Middle frontal gyrus (tissue), 1 donor: ENCODE data around the gene SPECC1L.

Experiments
- DNase-seq: peaks from one replicate; pipeline ENCODE4 v3.0.0-alpha.2; 2015; ENCODE audit warnings: low spot score; ENCODE audit errors: extremely low spot score

SPECC1L gene

DNA sequence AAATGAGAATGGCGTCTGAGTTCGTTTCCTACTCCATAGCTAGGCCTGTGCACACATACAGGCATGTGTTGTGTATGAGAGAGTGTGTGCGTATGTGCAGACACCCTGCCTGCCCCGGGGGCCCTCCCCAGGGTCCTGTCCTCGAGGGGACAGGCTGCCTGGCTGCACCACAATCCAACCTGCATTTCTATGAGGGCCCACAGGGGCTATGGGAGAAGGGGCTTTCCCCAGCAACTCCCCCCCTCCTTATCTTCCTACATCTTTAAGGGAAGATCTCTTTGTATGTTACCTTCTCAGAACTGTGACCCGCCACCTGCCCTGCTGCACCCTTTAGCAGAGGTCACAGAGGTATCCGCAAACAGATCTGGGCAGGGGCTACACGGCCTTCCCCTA, 171.7 kb downstream of the SPECC1L start:
- no peak for DNase-seq

DNA sequence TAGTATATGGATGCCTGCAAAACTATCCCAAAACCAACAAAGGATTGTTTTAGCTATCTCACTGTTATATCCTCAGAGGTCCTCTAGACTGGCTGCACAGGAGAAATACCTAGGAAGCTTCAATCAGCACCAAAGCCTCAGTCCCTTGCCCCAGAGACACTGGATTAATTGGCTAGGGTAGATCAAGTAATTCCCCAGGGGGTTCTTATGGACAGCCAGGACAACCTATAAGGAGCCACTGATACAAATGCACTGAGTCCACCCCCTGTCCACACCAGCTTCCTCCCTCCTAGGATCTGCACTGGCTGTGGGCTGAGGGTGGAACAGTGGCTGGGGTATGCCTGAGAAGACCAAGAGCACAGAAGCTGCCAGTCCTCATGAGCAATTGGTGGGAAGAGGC, 173.0 kb downstream of the SPECC1L start:
- no peak for DNase-seq

DNA sequence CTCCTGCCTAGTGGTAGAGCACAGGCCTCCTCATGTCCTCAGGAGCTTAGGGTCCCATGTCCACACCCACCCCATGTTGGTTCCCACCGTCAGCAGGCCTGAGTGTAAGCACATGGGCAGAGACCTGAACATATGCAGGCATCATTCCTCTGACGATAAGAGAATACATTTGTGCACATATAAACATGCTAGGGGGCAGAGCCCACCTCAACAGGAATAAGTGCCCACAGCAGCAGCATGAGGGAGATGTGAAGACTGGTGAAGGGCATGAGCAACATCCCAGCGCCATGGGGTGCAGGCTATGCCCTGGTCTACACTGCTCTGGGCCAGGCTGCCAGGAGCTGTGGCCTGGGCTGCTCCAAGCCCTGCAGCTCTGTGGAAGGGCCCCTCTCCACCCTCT, 173.6 kb downstream of the SPECC1L start:
- DNase-seq, result no peak

DNA sequence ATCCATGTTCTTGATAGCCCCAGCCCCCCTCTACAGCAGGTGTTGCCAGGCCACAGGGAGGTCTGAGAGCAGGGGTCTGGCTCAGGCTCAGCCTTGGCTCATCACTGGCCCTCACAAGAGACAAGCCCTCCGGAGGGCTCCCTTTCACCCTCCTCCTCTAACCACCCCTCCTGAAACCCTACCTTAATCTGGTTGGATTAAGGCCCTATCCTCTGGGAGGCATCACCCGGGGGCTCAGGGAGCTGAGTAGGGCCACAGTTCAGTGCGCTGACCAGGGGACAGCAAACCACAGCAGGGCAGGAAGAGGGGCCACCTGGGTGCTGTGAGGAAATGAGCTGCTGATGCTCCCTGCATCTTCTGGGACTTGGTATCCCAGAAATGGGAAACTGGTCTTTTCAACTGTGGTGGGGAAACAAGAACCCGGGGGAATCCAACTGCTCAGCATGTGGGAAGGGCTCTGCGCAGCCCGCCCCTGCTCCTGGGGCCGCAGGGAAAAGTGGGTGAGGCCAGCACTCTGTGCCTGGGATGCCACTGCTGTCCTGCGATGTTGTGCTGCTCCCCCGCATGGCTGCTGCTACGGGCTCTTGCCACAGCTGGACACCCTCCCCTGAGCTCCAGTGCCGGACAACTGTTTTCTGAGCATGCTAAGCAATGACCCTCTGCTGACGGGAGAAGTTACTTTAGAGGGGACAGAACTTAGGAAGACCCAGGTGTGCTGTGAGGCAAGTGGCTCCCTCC, 174.3 kb downstream of the SPECC1L start:
- no peak for DNase-seq

DNA sequence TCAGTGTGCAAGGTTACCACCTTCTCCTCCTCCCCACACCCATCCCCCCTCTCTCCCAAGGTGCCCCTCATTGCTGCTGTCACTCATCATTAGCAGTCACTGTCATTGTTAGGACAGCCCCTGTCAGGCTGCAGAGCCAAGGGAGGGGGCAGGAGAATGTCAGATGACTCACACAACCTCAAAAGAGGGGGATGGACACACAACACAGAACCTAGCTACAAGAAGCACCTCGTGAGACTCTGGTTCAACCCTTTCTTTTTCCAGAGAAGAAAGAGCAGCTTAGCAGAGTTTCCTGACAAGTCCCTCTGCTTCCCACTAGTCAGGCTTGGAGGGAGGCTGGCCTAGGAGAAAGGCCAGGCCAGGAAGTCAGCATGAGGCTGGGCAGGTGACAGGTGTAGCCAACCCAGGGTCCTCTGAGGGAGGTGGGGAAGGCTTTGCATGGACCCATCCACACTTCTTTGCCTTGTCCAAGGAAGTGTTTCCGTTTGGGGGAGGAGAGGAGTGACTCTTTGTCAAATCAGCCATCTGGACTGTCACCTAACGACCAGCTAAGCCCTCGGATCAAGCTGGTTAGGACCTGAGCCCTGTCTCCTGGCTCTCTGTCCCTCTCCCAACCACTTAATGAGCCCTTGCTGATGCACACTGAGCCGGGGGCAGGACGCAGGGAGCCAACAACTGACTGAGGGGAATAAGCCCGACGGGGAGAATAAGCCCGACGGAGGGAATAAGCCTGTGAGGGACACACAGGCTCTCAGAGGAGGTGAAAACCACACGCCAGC, 175.0 kb downstream of the SPECC1L start:
- DNase-seq, result no peak

DNA sequence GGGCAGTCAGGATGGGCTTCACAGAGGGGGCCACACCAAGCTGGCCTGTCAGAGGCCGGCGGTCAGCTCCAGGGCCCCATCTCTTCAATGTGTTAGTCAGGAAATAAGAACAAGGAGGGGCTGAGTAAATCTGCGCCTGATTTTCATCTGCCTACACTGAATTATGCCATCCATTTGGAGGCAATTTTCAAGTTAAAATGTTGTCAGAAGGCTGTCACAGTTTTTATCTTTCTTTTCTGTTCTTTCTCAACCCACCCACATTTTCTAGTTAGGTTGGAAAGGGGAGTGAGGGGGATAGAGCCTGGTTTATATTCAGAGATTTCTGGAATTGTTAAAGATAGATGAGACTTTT, 175.6 kb downstream of the SPECC1L start:
- DNase-seq, result no peak

DNA sequence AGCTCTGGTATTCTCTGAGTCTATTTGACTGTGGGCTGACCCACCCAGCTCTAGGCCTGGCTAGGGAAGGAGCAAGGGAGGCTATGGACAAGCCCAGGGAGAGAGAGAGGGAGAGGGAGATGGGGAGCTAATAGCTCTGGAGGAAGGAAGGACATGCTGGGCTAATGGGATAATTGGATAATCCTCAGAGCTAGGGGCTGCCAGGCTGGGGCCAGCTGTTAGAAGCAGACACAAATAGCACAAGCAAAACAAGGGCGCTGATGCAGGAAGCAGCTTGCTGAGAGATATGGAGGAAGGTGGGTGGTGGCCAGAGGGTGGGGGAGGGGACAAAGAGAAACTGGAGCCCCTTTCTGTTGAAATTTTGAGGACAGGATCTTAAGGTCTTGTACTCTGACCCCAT, 180.0 kb downstream of the SPECC1L start:
- DNase-seq, result no peak

DNA sequence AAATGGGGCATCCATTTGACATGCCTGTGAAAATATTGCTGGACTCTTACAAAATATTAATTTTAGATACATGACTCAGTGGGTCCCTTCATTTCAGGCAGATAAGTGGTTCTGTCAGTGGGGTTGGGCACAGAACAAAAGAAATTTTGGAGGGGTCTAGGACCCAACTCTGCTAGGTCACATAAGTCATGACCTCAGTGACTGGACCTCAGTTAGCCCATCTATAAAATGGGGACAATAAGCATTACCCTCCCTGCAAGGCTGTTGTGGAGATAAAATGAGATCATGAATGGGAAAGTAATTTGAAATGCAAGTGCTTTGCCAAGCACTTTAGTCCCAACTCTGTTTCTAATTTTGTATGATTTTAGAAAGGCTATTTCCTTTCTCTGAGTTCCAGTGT, 180.5 kb downstream of the SPECC1L start:
- no peak for DNase-seq

DNA sequence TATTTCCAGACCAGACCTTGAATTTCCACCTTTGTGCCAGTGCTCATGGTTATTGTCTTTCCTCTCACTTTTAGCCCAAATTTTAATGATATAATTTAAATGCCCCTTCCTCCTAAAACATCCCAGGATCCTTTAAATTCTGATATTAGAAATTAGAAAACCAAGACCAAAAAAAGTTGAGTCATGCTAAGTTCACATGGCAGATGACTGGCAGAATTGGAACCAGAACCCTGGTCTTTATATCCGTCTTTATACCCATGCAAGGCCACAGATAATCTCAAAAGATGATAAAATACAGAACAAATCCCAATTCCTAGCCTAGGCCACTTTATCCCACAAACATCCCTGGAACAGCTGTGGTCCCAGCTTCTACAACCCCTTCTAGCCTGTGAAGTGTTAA, 183.2 kb downstream of the SPECC1L start:
- DNase-seq, result no peak

DNA sequence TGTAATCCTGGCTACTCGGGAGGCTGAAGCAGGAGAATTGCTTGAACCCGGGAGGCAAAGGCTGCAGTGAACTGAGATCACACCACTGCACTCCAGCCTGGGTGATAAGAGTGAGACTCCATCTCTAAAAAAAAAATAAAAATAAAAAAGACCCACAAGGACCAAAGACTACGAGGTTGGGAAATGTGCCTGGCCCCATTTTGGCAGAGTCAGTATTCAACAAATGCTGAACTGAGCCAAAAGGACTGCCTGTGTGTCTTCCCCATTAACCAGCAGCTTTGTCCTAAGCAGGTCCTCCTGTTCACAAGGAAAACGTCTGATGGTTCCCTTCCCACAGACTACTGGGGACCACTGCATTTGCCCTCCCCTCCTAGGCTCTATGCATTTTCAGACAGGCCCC, 184.4 kb downstream of the SPECC1L start:
- DNase-seq, result no peak

DNA sequence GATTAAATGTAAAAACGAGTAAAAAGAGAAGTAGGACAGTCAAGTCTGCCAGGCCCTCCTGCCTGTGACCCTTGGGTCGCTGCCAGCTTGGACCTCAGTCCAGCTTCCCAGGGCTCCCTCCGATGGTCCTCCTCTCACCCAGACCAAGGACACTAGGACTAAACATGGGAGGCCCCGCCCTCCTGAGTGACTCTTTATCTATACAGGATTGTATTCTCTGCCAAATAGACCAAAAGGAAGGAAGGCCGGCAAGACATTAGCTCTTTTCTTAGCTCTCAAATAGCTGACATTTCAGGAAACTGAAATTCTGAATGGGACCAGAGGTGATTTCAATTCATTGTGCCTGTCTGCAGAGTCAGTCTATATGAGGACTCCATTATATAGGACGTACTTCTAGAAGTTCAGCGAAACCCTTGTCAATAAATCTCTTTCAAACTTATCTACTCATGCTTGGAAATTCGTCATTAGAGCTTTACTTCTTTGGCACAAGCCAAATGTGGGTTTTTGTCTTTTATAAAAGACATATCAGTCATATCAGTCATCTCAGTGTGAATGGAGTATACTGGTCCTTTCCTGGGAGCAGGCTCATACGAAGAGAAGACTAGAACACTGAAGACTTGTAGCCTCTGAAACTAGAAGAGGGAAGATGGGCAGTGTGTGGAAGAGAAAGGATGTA, 185.3 kb downstream of the SPECC1L start:
- DNase-seq, result no peak

DNA sequence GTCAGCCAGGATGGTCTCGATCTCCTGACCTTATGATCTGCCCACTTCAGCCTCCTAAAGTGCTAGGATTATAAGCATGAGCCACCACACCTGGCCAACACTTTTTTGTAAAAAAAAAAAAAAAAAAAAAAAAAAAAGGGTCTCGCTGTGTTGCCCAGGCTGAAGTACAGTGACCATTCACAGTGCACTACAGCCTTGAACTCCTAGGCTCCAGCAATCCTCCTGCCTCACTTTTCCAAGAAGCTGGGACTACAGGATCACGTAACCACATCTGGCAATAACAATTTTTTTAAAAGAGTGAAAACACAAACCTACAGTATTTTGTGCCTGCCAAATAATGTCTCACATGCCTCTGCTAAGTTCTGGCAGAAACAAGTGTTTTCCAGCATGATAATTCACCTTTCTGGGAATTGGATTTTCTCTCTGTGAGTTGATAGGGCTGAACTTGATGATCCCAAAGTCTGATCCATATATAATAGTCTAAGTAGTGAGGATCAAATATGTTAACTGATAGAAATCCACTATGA, 187.3 kb downstream of the SPECC1L start:
- DNase-seq, result no peak

DNA sequence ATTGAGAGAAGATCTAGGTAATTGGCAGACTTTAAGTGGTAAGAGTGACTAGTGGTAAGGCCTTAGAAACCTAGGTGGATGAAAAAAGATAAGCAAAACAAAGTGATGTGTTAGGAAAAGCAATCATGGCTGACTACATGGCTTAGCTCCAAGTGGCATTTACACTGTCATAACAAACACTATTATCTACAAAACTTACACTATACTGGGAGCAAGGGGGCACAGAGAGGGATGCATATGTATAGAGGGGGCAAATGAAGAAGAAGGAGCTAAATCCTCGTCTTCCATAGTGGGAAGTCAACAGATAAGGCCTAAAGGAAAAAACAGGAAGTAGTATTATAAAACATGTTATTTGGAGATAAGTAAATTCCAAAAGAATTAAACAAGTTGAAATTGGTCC, 189.3 kb downstream of the SPECC1L start:
- no peak for DNase-seq

DNA sequence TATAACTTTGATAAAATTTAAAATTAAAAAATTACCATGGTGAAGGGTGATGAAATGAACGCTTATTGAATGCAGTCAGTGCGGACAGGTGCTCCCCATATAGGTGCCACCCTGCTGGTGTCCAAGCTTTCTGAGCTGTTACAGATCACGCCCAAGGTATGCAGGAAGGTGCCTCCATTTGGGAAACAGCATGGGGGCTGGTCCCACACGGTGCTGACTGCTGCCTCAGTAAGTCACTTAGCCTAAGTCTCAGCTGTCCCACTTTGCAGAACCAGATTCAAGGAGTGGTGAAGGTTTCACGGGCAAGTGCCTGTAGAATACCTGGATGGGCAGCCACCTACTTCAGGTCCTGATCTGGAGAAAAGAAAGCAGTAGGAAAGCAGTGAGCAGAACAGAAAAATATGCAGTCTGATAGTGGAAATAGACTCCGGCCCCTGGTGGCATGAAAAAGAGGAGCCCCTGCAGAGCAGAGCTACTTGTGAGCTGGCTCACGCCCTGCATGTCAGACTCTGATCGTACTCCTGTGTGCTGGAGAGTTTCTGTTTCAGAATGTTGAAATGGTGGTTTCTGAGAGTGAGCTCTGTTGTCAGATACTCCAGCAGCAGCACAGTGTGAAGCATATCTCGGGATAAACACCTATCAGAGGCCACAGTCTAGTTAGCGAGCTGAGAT, 189.9 kb downstream of the SPECC1L start:
- DNase-seq, result no peak

DNA sequence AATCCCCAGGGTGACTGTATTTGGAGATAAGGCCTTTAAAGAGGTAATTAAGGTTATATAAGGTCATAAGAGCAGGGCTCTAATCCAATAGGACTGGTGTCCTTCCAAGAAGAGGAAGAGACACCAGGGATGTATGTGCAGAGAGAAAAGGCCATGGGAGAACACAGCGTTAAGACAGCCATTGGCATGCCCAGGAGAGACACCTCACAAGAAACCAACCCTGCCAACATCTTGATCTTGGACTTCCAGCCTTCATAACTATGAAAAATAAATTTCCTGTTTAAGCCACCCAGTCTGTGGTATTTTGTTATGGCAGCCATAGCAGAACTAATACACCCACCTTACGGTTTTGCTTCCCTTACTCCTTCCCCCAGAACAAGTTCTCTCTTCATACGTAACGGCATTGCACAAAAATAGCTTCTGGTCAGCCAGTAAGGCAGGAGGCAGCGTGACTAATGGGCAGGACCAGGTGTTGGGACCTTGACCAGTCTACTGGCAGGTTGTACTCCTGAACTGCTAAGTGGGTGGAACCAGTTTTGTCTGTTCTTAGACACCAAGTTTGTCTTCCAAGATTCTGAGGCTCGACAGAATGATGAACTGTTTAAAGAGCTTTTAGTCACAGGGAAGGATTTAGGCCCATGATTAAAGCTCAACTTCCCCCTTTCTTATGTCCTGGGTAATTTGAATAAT, 192.6 kb downstream of the SPECC1L start:
- no peak for DNase-seq

DNA sequence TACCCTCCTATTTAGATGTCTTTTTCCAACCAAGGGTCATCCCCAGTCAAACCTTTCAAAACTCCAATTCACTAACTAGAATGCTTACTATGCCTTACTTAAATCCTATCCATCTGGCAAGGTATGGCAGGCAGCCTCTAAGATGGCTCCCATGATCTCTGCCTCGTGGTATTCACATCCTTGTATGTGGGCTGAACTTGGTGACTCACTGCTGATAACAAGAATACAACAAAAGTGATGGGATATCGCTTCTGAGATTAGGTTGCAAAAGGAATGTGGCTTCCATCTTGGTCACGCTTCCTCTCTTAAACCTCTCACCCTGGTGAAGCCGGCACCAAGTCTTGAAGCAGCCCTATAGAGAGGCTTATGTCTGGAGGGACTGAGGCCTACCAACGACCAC, 194.9 kb downstream of the SPECC1L start:
- DNase-seq, result no peak

DNA sequence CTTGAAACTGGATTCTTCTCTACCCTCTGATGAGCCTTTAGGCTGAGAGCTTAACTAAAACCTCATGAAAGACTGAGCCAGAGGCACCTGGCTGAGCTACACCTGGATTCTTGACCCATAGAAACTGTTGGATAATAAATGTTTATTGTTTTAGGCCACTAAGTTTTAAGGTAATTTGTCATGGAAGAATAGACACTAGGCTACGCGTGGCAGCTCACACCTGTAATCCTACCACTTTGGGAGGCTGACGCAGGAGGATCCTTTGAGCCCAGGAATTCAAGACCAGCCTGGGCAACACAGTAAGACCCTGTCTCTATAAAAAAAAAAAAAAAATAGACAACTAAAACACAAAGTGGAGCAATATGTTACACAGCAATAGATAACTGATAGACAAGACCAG, 195.3 kb downstream of the SPECC1L start:
- DNase-seq, result no peak

DNA sequence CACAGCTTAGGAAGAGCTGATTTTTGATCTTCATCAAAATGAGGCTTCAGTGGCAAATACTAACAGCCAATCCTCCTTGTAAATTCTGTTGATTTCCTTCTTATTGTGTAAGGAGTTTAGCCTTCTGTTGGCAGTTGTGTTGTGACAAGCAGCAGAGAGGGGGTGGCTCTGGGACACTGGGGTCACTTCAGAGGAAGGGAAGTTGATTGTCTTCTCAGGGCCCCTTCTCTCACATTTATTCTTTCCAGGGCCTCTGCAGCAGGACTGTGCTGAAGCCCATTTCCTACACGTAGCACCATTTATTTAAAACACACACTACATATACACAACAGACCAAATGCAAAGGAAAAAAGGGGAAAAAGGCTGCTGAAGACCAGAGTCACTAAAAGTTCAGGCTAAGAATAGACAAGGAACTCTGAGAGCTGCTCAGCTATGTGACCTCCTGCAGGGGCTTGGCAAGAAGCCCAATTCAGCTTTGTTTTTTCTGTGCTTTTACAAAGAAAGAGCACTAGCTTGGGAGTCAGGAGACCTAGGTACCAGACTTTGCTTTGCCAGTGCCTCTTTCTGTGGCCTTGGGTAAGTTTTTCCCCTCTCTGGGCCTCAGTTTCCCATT, 196.2 kb downstream of the SPECC1L start:
- DNase-seq, result no peak

DNA sequence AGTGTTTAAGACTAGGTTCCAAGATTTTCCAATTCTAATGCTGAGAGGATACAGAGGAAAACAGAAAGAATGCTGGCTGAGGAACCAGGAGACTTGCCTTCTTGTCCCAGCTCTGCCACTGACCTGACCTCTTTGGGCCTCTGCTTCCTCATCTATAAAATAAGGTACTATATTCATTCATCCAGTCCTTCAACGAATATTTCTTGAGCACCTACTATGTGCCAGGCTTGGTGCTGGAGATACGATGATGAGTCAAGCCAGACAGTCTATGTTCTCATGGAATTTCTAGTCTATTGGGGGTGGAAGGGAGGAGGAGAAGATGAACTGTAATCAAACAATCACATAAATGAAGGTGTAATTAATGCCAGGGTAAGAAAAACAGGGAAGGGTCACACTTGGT, 196.7 kb downstream of the SPECC1L start:
- DNase-seq, result no peak
